ENCODE measurements around the gene SEPTIN5. TPM values are rescaled to one million over a fixed set of nuclear protein-coding genes. Genes with fewer than 3 reads are reported as not detected.

Gene SEPTIN5
- total and polyA plus RNA-seq, 9 of the 15 experiments (the other 6 are each of a cell fraction or from before 2014, with no cell fraction given), result 0.03 to 195 (median 119) TPM

- TF ChIP-seq REST (IDR thresholded peaks at IDR 0.05; ENCODE audit: borderline replicate concordance) (peak; percentile 97), REST (CRISPR knock-in tag; IDR thresholded peaks at IDR 0.05; ENCODE audit: low read depth) (no peak), ZNF561 (CRISPR knock-in tag; conservative IDR thresholded peaks at IDR 0.05) (no peak), ZNF165 (CRISPR knock-in tag; IDR thresholded peaks at IDR 0.05; ENCODE audit: borderline replicate concordance) (0 out of 2 replicates have a peak, but pooled peaks have one; percentile 75), ZNF133 (CRISPR knock-in tag; IDR thresholded peaks at IDR 0.05) (no peak), ZNF274 (IDR thresholded peaks at IDR 0.05; ENCODE audit: borderline replicate concordance, low read depth, low read length) (no peak), ERF (CRISPR knock-in tag; IDR thresholded peaks at IDR 0.05) (peak; percentile 77; the same call in 1 of the 2 replicates), SLC30A9 (CRISPR knock-in tag; IDR thresholded peaks at IDR 0.05) (no peak), BDP1 (IDR thresholded peaks at IDR 0.05; ENCODE audit: insufficient read depth, insufficient read length) (no peak), NR4A1 (CRISPR knock-in tag; IDR thresholded peaks at IDR 0.05) (no peak), NR4A1 (tag; IDR thresholded peaks at IDR 0.05) (no peak), HLTF (IDR thresholded peaks at IDR 0.05) (peak; percentile 74; the same call in 1 of the 2 replicates), POLR2B (IDR thresholded peaks at IDR 0.05; ENCODE audit: low read depth, partially characterized antibody) (no peak), ZSCAN29 (IDR thresholded peaks at IDR 0.05) (no peak), ZNF224 (CRISPR knock-in tag; IDR thresholded peaks at IDR 0.05) (no peak), ZNF395 (CRISPR knock-in tag; IDR thresholded peaks at IDR 0.05) (0 out of 2 replicates have a peak, but pooled peaks have one; percentile 24)
- TF ChIP-seq, protein P1, sequence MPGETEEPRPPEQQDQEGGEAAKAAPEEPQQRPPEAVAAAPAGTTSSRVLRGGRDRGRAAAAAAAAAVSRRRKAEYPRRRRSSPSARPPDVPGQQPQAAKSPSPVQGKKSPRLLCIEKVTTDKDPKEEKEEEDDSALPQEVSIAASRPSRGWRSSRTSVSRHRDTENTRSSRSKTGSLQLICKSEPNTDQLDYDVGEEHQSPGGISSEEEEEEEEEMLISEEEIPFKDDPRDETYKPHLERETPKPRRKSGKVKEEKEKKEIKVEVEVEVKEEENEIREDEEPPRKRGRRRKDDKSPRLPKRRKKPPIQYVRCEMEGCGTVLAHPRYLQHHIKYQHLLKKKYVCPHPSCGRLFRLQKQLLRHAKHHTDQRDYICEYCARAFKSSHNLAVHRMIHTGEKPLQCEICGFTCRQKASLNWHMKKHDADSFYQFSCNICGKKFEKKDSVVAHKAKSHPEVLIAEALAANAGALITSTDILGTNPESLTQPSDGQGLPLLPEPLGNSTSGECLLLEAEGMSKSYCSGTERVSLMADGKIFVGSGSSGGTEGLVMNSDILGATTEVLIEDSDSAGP (CRISPR knock-in tag; IDR thresholded peaks at IDR 0.05), result no peak
These were observed 42.2 kb downstream of the SEPTIN5 start (continued) for GRCh38 chr22:19756288-19757128.
